ENCODE data around the gene LHPP. TPM values are rescaled to one million over a fixed set of nuclear protein-coding genes. Genes with fewer than 3 reads are reported as not detected.

The LHPP gene
- total and polyA plus RNA-seq, 10 of the 15 experiments (the other 5 are each of a cell fraction or from before 2014, with no cell fraction given), result 0.79 to 9.8 (median 6.7) TPM

DNA sequence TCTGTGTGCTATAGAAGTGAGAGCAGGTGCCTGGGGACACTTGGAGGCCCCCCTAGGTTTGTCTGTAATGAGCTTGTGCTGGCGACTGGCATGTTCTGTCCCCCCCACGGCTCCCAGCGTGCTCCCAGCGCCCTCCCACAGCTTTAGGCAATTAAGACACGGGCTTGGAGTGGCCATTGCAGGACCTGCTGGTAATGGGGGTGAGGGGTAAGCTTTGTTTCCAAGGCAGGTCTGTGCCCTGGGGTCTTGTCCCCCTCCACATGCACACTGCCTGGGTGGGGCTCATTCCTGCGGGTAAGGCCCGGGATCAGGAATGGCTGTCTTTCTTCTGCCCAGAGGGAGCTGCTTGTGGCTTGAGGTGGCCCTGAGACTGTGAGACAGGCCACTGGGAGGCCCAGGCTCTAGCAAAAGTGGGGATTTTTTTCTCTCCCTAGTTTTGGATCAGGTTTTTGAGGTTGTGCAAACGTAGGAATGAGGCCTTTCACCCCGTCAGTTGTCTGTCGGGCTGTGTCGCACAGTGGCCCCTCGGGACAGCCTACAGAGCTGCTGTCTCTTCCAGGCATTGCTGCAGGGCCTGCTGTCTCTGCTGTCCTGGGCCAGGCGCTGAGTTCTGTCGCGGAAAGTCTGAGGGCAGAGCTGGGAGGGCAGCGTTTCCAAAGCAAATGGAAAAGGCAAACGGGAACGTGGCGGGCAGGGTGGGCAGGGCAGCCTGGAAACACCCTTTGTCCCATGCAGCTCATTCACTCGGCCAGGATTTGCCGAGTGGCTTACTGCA is 107.4 kb downstream of the LHPP start:
- ChIA-PET SMC1A (ENCODE audit: uncharacterized antibody, unreplicated experiment) (interaction anchor here (0.6 kb wide), 1 partner anchor 102 kb away, joined by 3 read pairs; no protein-coding TSS in a partner anchor), RAD21 (ENCODE audit: unreplicated experiment) (interaction anchor here (0.6 kb wide), 1 partner anchor 150 kb away, joined by 3 read pairs; no protein-coding TSS in a partner anchor), CTCF (interaction anchor here (0.7 kb wide), 1 partner anchor 120 kb away, joined by 3 read pairs; no protein-coding TSS in a partner anchor), POLR2A (no interaction called here)
- in situ Hi-C loops (cut with MboI) (no loop called here), intact Hi-C loops (cut with micrococcal nuclease; ENCODE audit: unreplicated experiment) (no loop called here)
- DNase-seq (ENCODE audit: low read depth, low spot score) (no peak), FAIRE-seq (no peak), ATAC-seq (no peak)
- BruUV-seq (replicated peaks), result no TSS peak
- Histone ChIP-seq H3K9me3 (replicated peaks; ENCODE audit: control insufficient read depth, insufficient read depth, low read length) (no peaks in the 10 kb centered on the region), H3K36me3 (ENCODE audit: control insufficient read depth in 2 of 2, insufficient read depth in 2 of 2, low read length in 1 of 2) (no peaks in the 10 kb centered on the region), H3K4me1 (ENCODE audit: control insufficient read depth, insufficient read depth, low read length) (no peaks in the 10 kb centered on the region), H2AFZ (ENCODE audit: control insufficient read depth, low read depth, low read length) (no peak overlapping the region), H4K20me1 (ENCODE audit: control insufficient read depth, insufficient read depth) (no peaks in the 10 kb centered on the region), H3K79me2 (ENCODE audit: control insufficient read depth, insufficient read depth, low read length) (no peaks in the 10 kb centered on the region), H3K27ac (ENCODE audit: control insufficient read depth, insufficient read depth) (no peak overlapping the region), H3K4me2 (ENCODE audit: control insufficient read depth, insufficient read depth) (no peak overlapping the region), H3K27me3 (replicated peaks in 1 of 2; ENCODE audit: control insufficient read depth in 2 of 2, insufficient read depth in 2 of 2, low read length in 1 of 2) (no peaks in the 10 kb centered on the region; a peak in 1 of 4 replicates), H3K9ac (ENCODE audit: control insufficient read depth, insufficient read depth, low read length) (no peak overlapping the region), H3K4me3 (no peak overlapping the region)
- TF ChIP-seq HDAC2 (IDR thresholded peaks at IDR 0.05) (no peak), EP300 (IDR thresholded peaks at IDR 0.05; ENCODE audit: borderline replicate concordance in 1 of 2, control insufficient read depth in 1 of 2, low read depth in 2 of 2, low read length in 2 of 2) (no peak)
- 56% methylated on average over 21 of the region's 21 CpGs for WGBS (ENCODE audit: insufficient coverage, insufficient replicate concordance, low lambda C conversion rate, missing lambda C conversion rate)

DNA sequence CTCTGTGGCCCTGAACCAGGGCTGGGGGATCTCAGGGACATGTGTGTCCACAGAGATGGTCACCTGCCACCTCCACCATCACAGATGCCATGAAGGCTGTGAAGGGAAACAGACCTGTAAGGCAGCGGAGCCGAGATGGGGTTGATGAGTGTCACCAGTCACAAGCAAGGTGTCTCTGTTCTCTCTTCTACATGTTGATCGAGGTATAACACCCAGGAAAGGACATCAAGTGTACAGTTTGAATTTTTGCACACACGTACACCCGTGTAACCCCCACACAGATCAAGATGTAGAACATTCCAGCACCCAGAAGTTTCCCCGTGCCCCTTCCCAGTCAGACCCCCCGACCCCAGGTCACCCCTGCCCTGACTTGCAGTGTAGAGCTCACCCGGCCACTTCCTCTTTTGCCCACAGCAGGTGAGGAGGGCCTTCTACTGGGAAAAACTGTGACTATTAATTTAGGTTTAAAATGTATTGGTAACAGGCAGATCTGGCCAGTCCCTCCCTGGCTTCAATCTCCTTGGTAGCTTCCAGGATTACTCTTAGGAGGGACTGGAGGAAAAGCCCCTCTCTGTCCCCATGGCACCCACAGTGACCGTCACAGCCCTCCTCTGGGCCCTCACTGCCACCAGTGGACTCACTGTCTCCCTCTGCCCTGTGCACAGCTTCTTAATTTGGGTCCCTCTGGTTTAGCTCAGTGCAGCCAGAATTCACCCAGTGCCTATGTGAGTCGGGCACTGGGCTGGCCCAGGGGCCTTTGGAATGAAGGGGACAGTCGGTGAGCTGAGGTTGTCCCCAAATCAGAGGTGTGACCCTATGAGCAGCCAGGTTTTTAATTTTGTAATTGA is 108.2 kb downstream of the LHPP start:
- POLR2A ChIA-PET, result no interaction called here
- 27% methylated on average over 11 of the region's 11 CpGs for WGBS (ENCODE audit: insufficient coverage, insufficient replicate concordance, low lambda C conversion rate, missing lambda C conversion rate)
- peak; percentile 59 for ATAC-seq

More for the DNA sequence above, 108.2 kb downstream of the LHPP start:
- Histone ChIP-seq H3K27ac (ENCODE audit: control insufficient read depth, insufficient read depth) (no peak overlapping the region), H3K36me3 (ENCODE audit: control insufficient read depth in 2 of 2, insufficient read depth in 2 of 2, low read length in 1 of 2) (no peaks in the 10 kb centered on the region), H3K9me3 (replicated peaks; ENCODE audit: control insufficient read depth, insufficient read depth, low read length) (no peaks in the 10 kb centered on the region), H3K9ac (ENCODE audit: control insufficient read depth, insufficient read depth, low read length) (no peak overlapping the region), H4K20me1 (ENCODE audit: control insufficient read depth, insufficient read depth) (no peaks in the 10 kb centered on the region), H2AFZ (ENCODE audit: control insufficient read depth, low read depth, low read length) (no peak overlapping the region), H3K79me2 (ENCODE audit: control insufficient read depth, insufficient read depth, low read length) (no peaks in the 10 kb centered on the region), H3K27me3 (replicated peaks in 1 of 2; ENCODE audit: control insufficient read depth in 2 of 2, insufficient read depth in 2 of 2, low read length in 1 of 2) (no peaks in the 10 kb centered on the region; a peak in 1 of 4 replicates), H3K4me2 (ENCODE audit: control insufficient read depth, insufficient read depth) (no peak overlapping the region), H3K4me1 (ENCODE audit: control insufficient read depth, insufficient read depth, low read length) (no peaks in the 10 kb centered on the region), H3K4me3 (no peak overlapping the region)
- ChIA-PET RAD21 (ENCODE audit: unreplicated experiment) (no interaction called here), SMC1A (ENCODE audit: uncharacterized antibody, unreplicated experiment) (interaction anchor here (0.6 kb wide), 1 partner anchor 101 kb away, joined by 3 read pairs; no protein-coding TSS in a partner anchor), CTCF (no interaction called here)
- in situ Hi-C loops (cut with MboI) (no loop called here), intact Hi-C loops (cut with micrococcal nuclease; ENCODE audit: unreplicated experiment) (no loop called here)
- no peak for DNase-seq (ENCODE audit: low read depth, low spot score)
- TF ChIP-seq RELA (IDR thresholded peaks at IDR 0.05; ENCODE audit: borderline replicate concordance, partially characterized antibody) (no peak), TCF12 (IDR thresholded peaks at IDR 0.05; ENCODE audit: low read depth, low read length) (no peak), ZNF592 (IDR thresholded peaks at IDR 0.05) (no peak), PKNOX1 (IDR thresholded peaks at IDR 0.05) (no peak), EED (IDR thresholded peaks at IDR 0.05; ENCODE audit: low read depth) (no peak), SPI1 (IDR thresholded peaks at IDR 0.05; ENCODE audit: borderline replicate concordance, insufficient read depth, low read depth, low read length) (peak; percentile 86)
- no peak for FAIRE-seq
- BruUV-seq (replicated peaks), result no TSS peak
